GM23338 (cell line): ENCODE results near the gene HOXD4.

ENCODE experiments used
- CREB1 ChIP-seq: fragments of 250-450 bp; sonication (Bioruptor Pico); IDR thresholded peaks from 2 replicates; pipeline ENCODE4 v1.5.0; 2020; ENCODE audit warnings: low read depth, mild to moderate bottlenecking, moderate library complexity
- EZH2 ChIP-seq: fragments of 200-600 bp; sonication (generic); IDR thresholded peaks from one replicate; pipeline ENCODE4 v1.8.0; 2017; ENCODE audit warnings: antibody characterized with exemption, mild to moderate bottlenecking, low read depth; ENCODE audit not compliant: unreplicated experiment
- EZH2phosphoT487 ChIP-seq: fragments of 200-600 bp; sonication (generic); IDR thresholded peaks from one replicate; pipeline ENCODE4 v1.8.1; 2018; ENCODE audit warnings: antibody characterized with exemption; ENCODE audit not compliant: unreplicated experiment
- POLR2AphosphoS5 ChIP-seq: IDR thresholded peaks from 2 replicates; pipeline ENCODE4 v1.6.1; 2016; ENCODE audit warnings: antibody characterized with exemption, low read depth
- TF ChIP-seq, protein P1 (sequence below), 2 experiments: fragments of 200-600 bp in 1 of 2; sonication (generic) in 1 of 2; conservative IDR thresholded peaks; 2 replicates each; pipeline versions ENCODE4 v1.5.1 to v1.6.1; 2016 to 2017; ENCODE audit warnings: antibody characterized with exemption in 2 of 2, low read depth in 2 of 2, mild to moderate bottlenecking in 2 of 2, moderate library complexity in 1 of 2

DNA sequence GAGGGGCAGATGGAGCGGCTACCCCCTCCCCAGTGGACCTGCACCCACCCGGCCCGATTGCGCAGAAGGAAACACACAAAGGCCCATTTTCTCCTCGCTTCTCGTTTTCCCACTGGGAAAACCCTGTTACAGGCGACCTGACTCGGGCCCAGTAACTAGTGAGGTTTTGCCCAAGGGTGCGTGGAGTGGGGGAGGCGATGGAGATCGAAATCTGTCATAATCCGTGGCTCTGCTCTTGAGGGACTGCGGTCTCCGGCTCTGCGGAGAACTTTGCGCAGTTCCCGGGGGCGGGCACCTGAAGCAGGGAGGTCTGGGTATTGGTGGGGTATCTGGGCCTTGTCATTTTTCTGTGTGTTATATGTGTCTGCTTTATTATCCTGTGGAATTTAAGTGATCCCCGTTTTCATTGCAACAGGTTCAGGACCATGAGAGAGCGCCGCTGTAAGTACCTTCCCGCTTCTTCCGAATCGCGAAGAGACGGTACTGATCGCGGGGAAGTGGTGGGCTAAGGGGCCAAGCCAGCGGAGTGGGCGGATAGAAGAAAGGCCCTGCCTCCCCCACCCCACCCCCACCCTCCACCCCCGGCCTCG, 4.0 kb upstream of the HOXD4 start:
- TF ChIP-seq POLR2AphosphoS5 (no peak), CREB1 (CRISPR knock-in tag) (no peak), EZH2phosphoT487 (peak; percentile 89), EZH2 (peak; percentile 89)
- TF ChIP-seq, protein P1, sequence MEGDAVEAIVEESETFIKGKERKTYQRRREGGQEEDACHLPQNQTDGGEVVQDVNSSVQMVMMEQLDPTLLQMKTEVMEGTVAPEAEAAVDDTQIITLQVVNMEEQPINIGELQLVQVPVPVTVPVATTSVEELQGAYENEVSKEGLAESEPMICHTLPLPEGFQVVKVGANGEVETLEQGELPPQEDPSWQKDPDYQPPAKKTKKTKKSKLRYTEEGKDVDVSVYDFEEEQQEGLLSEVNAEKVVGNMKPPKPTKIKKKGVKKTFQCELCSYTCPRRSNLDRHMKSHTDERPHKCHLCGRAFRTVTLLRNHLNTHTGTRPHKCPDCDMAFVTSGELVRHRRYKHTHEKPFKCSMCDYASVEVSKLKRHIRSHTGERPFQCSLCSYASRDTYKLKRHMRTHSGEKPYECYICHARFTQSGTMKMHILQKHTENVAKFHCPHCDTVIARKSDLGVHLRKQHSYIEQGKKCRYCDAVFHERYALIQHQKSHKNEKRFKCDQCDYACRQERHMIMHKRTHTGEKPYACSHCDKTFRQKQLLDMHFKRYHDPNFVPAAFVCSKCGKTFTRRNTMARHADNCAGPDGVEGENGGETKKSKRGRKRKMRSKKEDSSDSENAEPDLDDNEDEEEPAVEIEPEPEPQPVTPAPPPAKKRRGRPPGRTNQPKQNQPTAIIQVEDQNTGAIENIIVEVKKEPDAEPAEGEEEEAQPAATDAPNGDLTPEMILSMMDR (conservative IDR thresholded peaks at IDR 0.05; ENCODE audit: low read depth in 2 of 2): no peak
